SK-MEL-5 (cell line): ENCODE data around the gene SEC11A. TPM values are rescaled to one million over a fixed set of nuclear protein-coding genes. Genes with fewer than 3 reads are reported as not detected.

Experiments used
- DNase-seq: peaks from one replicate; pipeline ENCODE4 v3.0.0-alpha.2; 2016; ENCODE audit warnings: low read depth, low spot score
- in situ Hi-C: cut with HindIII; loops from 2 replicates; pipeline ENCODE4 v1.10.0; 2016; ENCODE audit warnings: low sequenced_read_pairs, high pct_unique_total_duplicates, low pct_unique_long_range_greater_than_20kb
- total RNA-seq: library from RNA; depleted of rRNA; stranded (reverse); fragments of >200 nt; shearing (Covaris generic); gene quantifications from 2 replicates; pipeline ENCODE4 v1.2.3, GENCODE V29; 2014; rRNA removed

SEC11A gene
- total RNA-seq, 1 experiment from 2014 or later, result 279 TPM

- in situ Hi-C loops, result no loop called here
- DNase-seq, result no peak
Measured at GRCh38 chr15:84629033-84629432, 86.9 kb downstream of the SEC11A start.

- no peak for DNase-seq
- in situ Hi-C loops, result no loop called here
Measured at GRCh38 chr15:84625123-84625522, 90.8 kb downstream of the SEC11A start.

DNA sequence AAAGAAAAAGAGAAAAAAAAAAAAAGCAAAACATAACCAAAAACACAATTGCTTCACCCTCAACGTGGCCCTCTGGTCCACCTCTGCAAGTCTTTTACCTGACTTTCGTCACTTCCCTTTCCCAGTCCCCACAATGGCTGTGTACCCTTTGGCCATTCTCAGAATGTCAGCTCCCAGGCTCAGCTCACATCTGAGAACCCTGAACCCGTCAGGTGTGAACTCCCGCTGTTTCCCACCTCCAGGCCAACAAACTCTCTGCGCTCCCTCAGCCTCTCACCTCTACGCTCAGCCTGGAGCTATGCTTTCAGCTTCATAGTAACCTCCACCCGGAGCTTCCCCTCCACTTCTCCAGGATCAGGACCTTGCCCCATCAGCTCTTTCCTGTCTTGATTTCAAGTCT lies 91.6 kb downstream of the SEC11A start:
- in situ Hi-C loops, result no loop called here
- DNase-seq, result no peak

GRCh38 chr15:84621358-84621979 lies 94.5 kb downstream of the SEC11A start:
- no peak for DNase-seq
- in situ Hi-C loops, result no loop called here

- in situ Hi-C loops, result no loop called here
- no peak for DNase-seq
Measured at GRCh38 chr15:84620626-84621025, 95.3 kb downstream of the SEC11A start.

Other genes with a start within 250 kb of the SEC11A start
- gene ZSCAN2, start 115.1 kb downstream of the SEC11A start, total RNA-seq, result 17.4 and 19.9 TPM in 2 replicates
- 31.5 and 32.0 TPM in 2 replicates for gene WDR73, start 61.9 kb downstream of the SEC11A start, total RNA-seq
- gene NMB, start 57.9 kb downstream of the SEC11A start, total RNA-seq, result 2.5 and 5.4 TPM in 2 replicates
- gene ZNF592, start 32.5 kb upstream of the SEC11A start, total RNA-seq, result 4.5 and 6.8 TPM in 2 replicates
- gene ALPK3, start 101.2 kb upstream of the SEC11A start, total RNA-seq, result 0.03 TPM in 2 replicates
- gene SLC28A1, start 168.5 kb upstream of the SEC11A start, total RNA-seq, result not detected in 2 replicates